Measurements from ENCODE around the gene PRR23E. TPM values are rescaled to one million over a fixed set of nuclear protein-coding genes. Genes with fewer than 3 reads are reported as not detected.

The PRR23E gene
- polyA plus RNA-seq, 1 of the 3 experiments (the other 2 are of a cell fraction): not detected

DNA sequence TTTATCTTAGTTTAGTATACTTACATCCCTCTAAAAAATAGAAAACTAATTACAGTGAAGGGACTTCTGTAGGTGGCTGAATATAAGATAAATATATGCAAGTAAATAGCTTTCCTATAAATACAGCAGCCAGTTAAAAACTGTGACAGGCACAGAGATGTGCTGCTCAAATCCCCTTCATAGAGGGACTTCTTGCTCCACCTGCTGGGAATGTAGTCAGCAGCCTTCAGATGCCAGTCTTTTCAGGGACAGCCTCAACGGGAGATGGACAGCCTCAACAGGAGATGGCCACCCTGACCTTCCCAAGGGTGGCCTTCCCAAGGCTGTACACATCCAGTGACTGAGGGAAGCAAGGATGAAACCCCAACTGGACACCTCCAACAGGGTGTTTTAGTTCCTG lies 15.7 kb upstream of the PRR23E start (continued):
- TF ChIP-seq, protein P1, sequence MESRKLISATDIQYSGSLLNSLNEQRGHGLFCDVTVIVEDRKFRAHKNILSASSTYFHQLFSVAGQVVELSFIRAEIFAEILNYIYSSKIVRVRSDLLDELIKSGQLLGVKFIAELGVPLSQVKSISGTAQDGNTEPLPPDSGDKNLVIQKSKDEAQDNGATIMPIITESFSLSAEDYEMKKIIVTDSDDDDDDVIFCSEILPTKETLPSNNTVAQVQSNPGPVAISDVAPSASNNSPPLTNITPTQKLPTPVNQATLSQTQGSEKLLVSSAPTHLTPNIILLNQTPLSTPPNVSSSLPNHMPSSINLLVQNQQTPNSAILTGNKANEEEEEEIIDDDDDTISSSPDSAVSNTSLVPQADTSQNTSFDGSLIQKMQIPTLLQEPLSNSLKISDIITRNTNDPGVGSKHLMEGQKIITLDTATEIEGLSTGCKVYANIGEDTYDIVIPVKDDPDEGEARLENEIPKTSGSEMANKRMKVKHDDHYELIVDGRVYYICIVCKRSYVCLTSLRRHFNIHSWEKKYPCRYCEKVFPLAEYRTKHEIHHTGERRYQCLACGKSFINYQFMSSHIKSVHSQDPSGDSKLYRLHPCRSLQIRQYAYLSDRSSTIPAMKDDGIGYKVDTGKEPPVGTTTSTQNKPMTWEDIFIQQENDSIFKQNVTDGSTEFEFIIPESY (IDR thresholded peaks at IDR 0.05; ENCODE audit: borderline replicate concordance, low read depth): no peak

DNA sequence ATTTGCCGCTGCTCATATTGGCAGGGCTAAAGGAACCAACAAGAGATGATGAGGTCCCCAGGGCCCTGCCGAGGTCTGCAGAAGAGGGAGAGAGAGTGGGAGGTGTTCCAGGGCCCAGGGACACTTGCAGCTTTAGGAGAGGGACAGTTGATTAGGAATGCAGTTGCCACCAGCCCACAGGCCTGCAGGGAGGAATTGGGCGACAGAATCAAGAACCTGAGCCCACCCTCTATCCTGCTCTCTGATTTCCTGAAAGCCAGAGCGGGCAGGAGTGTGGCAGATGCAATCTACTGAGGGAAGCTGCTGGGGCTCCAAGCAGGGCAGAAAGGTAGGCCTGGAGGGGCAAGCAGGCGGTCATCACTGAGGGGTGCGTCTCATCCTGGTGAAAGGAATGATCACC lies 12.1 kb upstream of the PRR23E start:
- Histone ChIP-seq H3K79me2 (ENCODE audit: insufficient read depth) (no peaks in the 10 kb centered on the region), H3K4me3 (ENCODE audit: low read depth in 2 of 2, low read length in 1 of 2) (no peak overlapping the region), H3F3A (replicated peaks; ENCODE audit: insufficient read depth) (peaks cover 8% of the 10 kb centered on the region), H3K36me3 (replicated peaks in 1 of 2; ENCODE audit: control insufficient read depth in 1 of 2, insufficient read depth in 2 of 2, low read length in 1 of 2) (peaks cover 0 to 3% of the 10 kb centered on the region in 2 experiments), H3K9me2 (no peaks in the 10 kb centered on the region), H2AFZ (ENCODE audit: low read depth) (no peak overlapping the region), H3K4me2 (no peak overlapping the region), H3K9me3 (peaks cover 12% of the 10 kb centered on the region; the same call in 1 of the 2 replicates), H3K9ac (no peak overlapping the region), H4K20me1 (ENCODE audit: insufficient read depth) (no peaks in the 10 kb centered on the region), H3K27me3 (ENCODE audit: insufficient read depth) (no peaks in the 10 kb centered on the region), H3K27ac (ENCODE audit: low read depth in 2 of 2, low read length in 1 of 2) (peak overlapping the region in 1 of 2 experiments; percentile 34; a peak in 2 of 4 replicates), H3K4me1 (ENCODE audit: control insufficient read depth in 1 of 2, insufficient read depth in 2 of 2, low read depth in 1 of 2, low read length in 1 of 2) (peaks cover 0 to 22% of the 10 kb centered on the region in 2 experiments; a peak in 2 of 4 replicates)
- DNase-seq: no peak
- WGBS (ENCODE audit: low lambda C conversion rate): 81% methylated on average over 6 of the region's 6 CpGs
- ChIA-PET POLR2A (interaction anchor here (1.7 kb wide), 1 partner anchor 8 kb away, joined by 7 read pairs; no protein-coding TSS in a partner anchor), CTCF (interaction anchor here (0.6 to 1.5 kb wide), 4 partner anchors 40 to 568 kb away, joined by 3 to 4 read pairs (median 4); no protein-coding TSS in a partner anchor)
- TF ChIP-seq FOSL2 (IDR thresholded peaks at IDR 0.05; ENCODE audit: borderline replicate concordance, low read depth) (no peak), POLR2AphosphoS5 (IDR thresholded peaks at IDR 0.05; ENCODE audit: low read depth, low read length) (no peak), SIN3A (IDR thresholded peaks at IDR 0.05; ENCODE audit: borderline replicate concordance, low read depth, low read length) (no peak), GATA2 (CRISPR knock-in tag; IDR thresholded peaks at IDR 0.05) (no peak), RFX5 (IDR thresholded peaks at IDR 0.05; ENCODE audit: low read length) (no peak), JUND (IDR thresholded peaks at IDR 0.05) (no peak), FOXJ3 (CRISPR knock-in tag; IDR thresholded peaks at IDR 0.05) (no peak), EP300 (IDR thresholded peaks at IDR 0.05; ENCODE audit: borderline replicate concordance in 1 of 2, low read depth in 1 of 2, low read length in 1 of 2) (no peak), TEAD4 (IDR thresholded peaks at IDR 0.05; ENCODE audit: borderline replicate concordance, insufficient read depth) (no peak), CHD2 (IDR thresholded peaks at IDR 0.05; ENCODE audit: low read length, partially characterized antibody) (no peak), RCOR1 (IDR thresholded peaks at IDR 0.05; ENCODE audit: low read length) (no peak)
- TF ChIP-seq, protein P2, sequence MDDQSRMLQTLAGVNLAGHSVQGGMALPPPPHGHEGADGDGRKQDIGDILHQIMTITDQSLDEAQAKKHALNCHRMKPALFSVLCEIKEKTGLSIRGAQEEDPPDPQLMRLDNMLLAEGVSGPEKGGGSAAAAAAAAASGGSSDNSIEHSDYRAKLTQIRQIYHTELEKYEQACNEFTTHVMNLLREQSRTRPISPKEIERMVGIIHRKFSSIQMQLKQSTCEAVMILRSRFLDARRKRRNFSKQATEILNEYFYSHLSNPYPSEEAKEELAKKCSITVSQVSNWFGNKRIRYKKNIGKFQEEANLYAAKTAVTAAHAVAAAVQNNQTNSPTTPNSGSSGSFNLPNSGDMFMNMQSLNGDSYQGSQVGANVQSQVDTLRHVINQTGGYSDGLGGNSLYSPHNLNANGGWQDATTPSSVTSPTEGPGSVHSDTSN (IDR thresholded peaks at IDR 0.05): no peak
- TF ChIP-seq, protein P3, sequence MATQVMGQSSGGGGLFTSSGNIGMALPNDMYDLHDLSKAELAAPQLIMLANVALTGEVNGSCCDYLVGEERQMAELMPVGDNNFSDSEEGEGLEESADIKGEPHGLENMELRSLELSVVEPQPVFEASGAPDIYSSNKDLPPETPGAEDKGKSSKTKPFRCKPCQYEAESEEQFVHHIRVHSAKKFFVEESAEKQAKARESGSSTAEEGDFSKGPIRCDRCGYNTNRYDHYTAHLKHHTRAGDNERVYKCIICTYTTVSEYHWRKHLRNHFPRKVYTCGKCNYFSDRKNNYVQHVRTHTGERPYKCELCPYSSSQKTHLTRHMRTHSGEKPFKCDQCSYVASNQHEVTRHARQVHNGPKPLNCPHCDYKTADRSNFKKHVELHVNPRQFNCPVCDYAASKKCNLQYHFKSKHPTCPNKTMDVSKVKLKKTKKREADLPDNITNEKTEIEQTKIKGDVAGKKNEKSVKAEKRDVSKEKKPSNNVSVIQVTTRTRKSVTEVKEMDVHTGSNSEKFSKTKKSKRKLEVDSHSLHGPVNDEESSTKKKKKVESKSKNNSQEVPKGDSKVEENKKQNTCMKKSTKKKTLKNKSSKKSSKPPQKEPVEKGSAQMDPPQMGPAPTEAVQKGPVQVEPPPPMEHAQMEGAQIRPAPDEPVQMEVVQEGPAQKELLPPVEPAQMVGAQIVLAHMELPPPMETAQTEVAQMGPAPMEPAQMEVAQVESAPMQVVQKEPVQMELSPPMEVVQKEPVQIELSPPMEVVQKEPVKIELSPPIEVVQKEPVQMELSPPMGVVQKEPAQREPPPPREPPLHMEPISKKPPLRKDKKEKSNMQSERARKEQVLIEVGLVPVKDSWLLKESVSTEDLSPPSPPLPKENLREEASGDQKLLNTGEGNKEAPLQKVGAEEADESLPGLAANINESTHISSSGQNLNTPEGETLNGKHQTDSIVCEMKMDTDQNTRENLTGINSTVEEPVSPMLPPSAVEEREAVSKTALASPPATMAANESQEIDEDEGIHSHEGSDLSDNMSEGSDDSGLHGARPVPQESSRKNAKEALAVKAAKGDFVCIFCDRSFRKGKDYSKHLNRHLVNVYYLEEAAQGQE (IDR thresholded peaks at IDR 0.05; ENCODE audit: low read depth, low read length): no peak
- TF ChIP-seq, protein P4, sequence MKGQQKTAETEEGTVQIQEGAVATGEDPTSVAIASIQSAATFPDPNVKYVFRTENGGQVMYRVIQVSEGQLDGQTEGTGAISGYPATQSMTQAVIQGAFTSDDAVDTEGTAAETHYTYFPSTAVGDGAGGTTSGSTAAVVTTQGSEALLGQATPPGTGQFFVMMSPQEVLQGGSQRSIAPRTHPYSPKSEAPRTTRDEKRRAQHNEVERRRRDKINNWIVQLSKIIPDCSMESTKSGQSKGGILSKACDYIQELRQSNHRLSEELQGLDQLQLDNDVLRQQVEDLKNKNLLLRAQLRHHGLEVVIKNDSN (IDR thresholded peaks at IDR 0.05; ENCODE audit: borderline replicate concordance, low read depth): no peak

All from SK-N-SH (cell line).